ENCODE results near the gene HELZ. TPM values are rescaled to one million over a fixed set of nuclear protein-coding genes. Genes with fewer than 3 reads are reported as not detected.

The HELZ gene
- total and polyA plus RNA-seq, 2 donors (not counting 1 experiment from before 2014, with no cell fraction given) = 10.4 to 97.8 TPM

DNA sequence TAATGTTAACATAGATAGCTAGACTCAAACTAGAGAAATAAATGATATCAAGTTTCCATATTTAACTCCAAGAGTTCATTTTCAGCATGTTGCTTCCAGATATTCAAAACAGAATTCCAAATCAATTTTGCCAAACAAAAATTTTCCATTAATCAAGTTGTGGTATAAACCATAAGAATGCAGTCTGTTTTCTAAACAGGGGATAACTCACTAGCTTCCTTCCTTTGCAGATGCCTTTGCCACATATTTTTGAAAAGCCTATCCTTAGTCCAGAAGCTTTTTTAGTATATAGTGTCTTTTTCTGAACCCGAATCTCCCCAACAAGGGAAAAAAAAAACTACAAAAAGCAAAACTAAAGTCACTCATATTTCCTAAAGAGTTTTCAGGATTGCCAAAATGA is 61.5 kb downstream of the HELZ start:
- Histone ChIP-seq H3K27ac (ENCODE audit: low read length in 2 of 2) (no peak overlapping the region), H3K4me2 (replicated peaks; ENCODE audit: low read depth, low read length, poor library complexity, severe bottlenecking) (no peak overlapping the region), H3K36me3 (replicated peaks in 1 of 2; ENCODE audit: control extremely low read depth in 1 of 2, control insufficient read depth in 1 of 2, extremely low read depth in 1 of 2, insufficient read depth in 2 of 2, low read length in 1 of 2) (peaks cover 11 to 17% of the 10 kb centered on the region in 2 experiments), H3K9me3 (ENCODE audit: control extremely low read depth in 1 of 3, control insufficient read depth in 2 of 3, insufficient read depth in 1 of 3, low read length in 2 of 3) (no peaks in the 10 kb centered on the region), H4K20me1 (ENCODE audit: control insufficient read depth, insufficient read depth, low read length, poor library complexity, severe bottlenecking) (no peaks in the 10 kb centered on the region), H2AFZ (ENCODE audit: insufficient read depth, low read depth, low read length, poor library complexity, severe bottlenecking) (no peak overlapping the region), H3K79me2 (ENCODE audit: control insufficient read depth, insufficient read depth, low read length) (no peaks in the 10 kb centered on the region), H3K4me3 (ENCODE audit: control extremely low read depth in 1 of 5, extremely low read depth in 1 of 5, insufficient read depth in 1 of 5, low read depth in 2 of 5, low read length in 4 of 5) (no peak overlapping the region), H3K4me1 (ENCODE audit: control insufficient read depth in 2 of 2, insufficient read depth in 2 of 2, low read length in 2 of 2) (no peaks in the 10 kb centered on the region), H3K9ac (ENCODE audit: low read length) (no peak overlapping the region), H3K27me3 (replicated peaks in 1 of 4; ENCODE audit: control extremely low read depth in 1 of 4, control insufficient read depth in 3 of 4, insufficient read depth in 4 of 4, low read length in 3 of 4) (no peaks in the 10 kb centered on the region)
- no peak overlapping the region for H3K4me3 Mint-ChIP-seq
- no peaks in the 10 kb centered on the region for H3K27me3 Mint-ChIP-seq
- no peak for ATAC-seq (ENCODE audit: low read depth)
- no peaks in the 10 kb centered on the region for H3K4me1 Mint-ChIP-seq
- DNase-seq = no peak
- CTCF ChIA-PET = no interaction called here
- H3K9me3 Mint-ChIP-seq (ENCODE audit: insufficient read depth) = no peaks in the 10 kb centered on the region
- TF ChIP-seq, protein P1, sequence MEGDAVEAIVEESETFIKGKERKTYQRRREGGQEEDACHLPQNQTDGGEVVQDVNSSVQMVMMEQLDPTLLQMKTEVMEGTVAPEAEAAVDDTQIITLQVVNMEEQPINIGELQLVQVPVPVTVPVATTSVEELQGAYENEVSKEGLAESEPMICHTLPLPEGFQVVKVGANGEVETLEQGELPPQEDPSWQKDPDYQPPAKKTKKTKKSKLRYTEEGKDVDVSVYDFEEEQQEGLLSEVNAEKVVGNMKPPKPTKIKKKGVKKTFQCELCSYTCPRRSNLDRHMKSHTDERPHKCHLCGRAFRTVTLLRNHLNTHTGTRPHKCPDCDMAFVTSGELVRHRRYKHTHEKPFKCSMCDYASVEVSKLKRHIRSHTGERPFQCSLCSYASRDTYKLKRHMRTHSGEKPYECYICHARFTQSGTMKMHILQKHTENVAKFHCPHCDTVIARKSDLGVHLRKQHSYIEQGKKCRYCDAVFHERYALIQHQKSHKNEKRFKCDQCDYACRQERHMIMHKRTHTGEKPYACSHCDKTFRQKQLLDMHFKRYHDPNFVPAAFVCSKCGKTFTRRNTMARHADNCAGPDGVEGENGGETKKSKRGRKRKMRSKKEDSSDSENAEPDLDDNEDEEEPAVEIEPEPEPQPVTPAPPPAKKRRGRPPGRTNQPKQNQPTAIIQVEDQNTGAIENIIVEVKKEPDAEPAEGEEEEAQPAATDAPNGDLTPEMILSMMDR (IDR thresholded peaks at IDR 0.05) = no peak
- intact Hi-C loops (cut with micrococcal nuclease) = no loop called here
- H3K27ac Mint-ChIP-seq = no peak overlapping the region
- POLR2A ChIA-PET = no interaction called here
- no CpG with 5 or more reads among the region's 1 CpG for WGBS (ENCODE audit: insufficient coverage)

DNA sequence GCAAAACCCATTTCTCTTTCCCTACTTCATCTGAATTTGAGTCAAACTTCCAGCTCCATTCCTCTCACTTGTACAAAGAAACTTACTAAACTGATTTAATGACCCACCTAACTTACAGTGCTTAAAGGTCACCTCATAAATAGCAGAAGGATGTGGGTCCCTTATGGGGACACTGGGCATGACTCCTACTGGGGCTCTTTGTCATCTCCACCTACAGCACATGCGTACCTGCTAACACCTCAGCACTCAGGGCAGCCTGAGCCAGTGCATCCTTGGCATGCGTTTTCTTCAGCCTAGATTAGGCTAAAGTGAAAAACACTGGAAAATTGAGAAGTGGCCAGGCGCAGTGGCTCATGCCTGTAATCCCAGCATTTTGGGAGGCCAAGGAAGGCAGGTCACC is 63.2 kb downstream of the HELZ start:
- H3K9ac ChIP-seq (ENCODE audit: low read length) = no peak overlapping the region
- intact Hi-C loops (cut with micrococcal nuclease) = no loop called here
- Mint-ChIP-seq H3K27ac (no peak overlapping the region), H3K4me3 (no peak overlapping the region), H3K4me1 (no peaks in the 10 kb centered on the region), H3K9me3 (ENCODE audit: insufficient read depth) (no peaks in the 10 kb centered on the region), H3K27me3 (no peaks in the 10 kb centered on the region)
- no peak for DNase-seq
- WGBS (ENCODE audit: insufficient coverage) = 100% methylated on average over 3 of the region's 3 CpGs
- POLR2A ChIA-PET = no interaction called here
- H3K36me3 ChIP-seq (replicated peaks in 1 of 2; ENCODE audit: control extremely low read depth in 1 of 2, control insufficient read depth in 1 of 2, extremely low read depth in 1 of 2, insufficient read depth in 2 of 2, low read length in 1 of 2) = peaks cover 0 to 14% of the 10 kb centered on the region in 2 experiments
- H2AFZ ChIP-seq (ENCODE audit: insufficient read depth, low read depth, low read length, poor library complexity, severe bottlenecking) = no peak overlapping the region
- no peaks in the 10 kb centered on the region for H3K4me1 ChIP-seq (ENCODE audit: control insufficient read depth in 2 of 2, insufficient read depth in 2 of 2, low read length in 2 of 2)
- no peak overlapping the region for H3K4me3 ChIP-seq (ENCODE audit: control extremely low read depth in 1 of 5, extremely low read depth in 1 of 5, insufficient read depth in 1 of 5, low read depth in 2 of 5, low read length in 4 of 5)
- no peaks in the 10 kb centered on the region for H3K27me3 ChIP-seq (replicated peaks in 1 of 4; ENCODE audit: control extremely low read depth in 1 of 4, control insufficient read depth in 3 of 4, insufficient read depth in 4 of 4, low read length in 3 of 4)
- H3K79me2 ChIP-seq (ENCODE audit: control insufficient read depth, insufficient read depth, low read length) = no peaks in the 10 kb centered on the region
- H3K27ac ChIP-seq (ENCODE audit: low read length in 2 of 2) = no peak overlapping the region
- no peaks in the 10 kb centered on the region for H4K20me1 ChIP-seq (ENCODE audit: control insufficient read depth, insufficient read depth, low read length, poor library complexity, severe bottlenecking)
- ATAC-seq (ENCODE audit: low read depth) = no peak
- no peak overlapping the region for H3K4me2 ChIP-seq (replicated peaks; ENCODE audit: low read depth, low read length, poor library complexity, severe bottlenecking)
- TF ChIP-seq, protein P1 (IDR thresholded peaks at IDR 0.05) = no peak
- TF ChIP-seq EZH2 (IDR thresholded peaks at IDR 0.05; ENCODE audit: borderline replicate concordance, insufficient read depth, low read depth, low read length, poor library complexity, severe bottlenecking) = no peak
- H3K9me3 ChIP-seq (ENCODE audit: control extremely low read depth in 1 of 3, control insufficient read depth in 2 of 3, insufficient read depth in 1 of 3, low read length in 2 of 3) = no peaks in the 10 kb centered on the region
- CTCF ChIA-PET = interaction anchor here (0.6 kb wide), 1 partner anchor 1266 kb away, joined by 3 read pairs; no protein-coding TSS in a partner anchor

Data from B cell (primary cell).